ENCODE data around the gene PPM1F.

DNA sequence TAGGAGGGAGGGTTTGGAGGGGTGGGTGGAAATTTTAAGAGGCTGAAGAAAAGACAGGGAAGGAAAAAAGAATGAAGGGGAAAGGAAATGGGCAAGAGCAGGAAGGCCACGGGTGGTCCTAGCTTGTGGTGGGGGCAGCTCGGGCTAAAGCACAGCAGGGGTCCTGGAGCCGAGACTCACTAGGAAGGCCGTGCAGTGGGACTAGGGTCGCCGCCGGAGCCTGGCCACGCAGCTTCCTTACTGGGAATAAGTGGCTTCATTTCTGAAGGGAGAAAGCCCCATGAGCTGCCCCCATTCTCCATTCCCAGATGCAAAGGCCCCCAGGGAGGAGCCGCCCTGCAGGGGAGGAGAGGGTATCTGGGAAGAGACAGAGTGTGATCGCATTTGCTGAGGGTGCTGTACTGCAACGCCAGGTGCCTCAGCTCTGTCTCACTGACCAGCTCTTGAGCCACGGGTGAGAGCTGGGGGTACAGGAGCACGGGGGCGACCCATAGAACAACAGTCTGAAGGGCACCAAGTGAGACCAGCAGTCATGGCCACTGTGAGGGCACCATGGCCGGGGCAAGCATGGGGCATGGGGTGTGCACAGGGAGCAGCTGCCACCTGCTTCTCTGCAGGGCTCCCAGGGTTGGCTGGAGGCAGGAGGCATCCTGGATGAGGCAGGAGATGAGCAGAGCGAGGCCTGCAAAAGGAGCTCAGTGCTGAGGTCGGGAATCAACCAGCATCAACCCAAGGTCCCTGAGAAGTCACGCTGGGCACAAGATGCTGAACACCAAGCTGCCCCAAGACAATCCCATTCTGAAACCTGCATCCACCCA, 18.4 kb upstream of the PPM1F start:
- TF ChIP-seq, protein P1, sequence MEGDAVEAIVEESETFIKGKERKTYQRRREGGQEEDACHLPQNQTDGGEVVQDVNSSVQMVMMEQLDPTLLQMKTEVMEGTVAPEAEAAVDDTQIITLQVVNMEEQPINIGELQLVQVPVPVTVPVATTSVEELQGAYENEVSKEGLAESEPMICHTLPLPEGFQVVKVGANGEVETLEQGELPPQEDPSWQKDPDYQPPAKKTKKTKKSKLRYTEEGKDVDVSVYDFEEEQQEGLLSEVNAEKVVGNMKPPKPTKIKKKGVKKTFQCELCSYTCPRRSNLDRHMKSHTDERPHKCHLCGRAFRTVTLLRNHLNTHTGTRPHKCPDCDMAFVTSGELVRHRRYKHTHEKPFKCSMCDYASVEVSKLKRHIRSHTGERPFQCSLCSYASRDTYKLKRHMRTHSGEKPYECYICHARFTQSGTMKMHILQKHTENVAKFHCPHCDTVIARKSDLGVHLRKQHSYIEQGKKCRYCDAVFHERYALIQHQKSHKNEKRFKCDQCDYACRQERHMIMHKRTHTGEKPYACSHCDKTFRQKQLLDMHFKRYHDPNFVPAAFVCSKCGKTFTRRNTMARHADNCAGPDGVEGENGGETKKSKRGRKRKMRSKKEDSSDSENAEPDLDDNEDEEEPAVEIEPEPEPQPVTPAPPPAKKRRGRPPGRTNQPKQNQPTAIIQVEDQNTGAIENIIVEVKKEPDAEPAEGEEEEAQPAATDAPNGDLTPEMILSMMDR (IDR thresholded peaks at IDR 0.05; ENCODE audit: low read depth, low read length), result no peak
- TF ChIP-seq EZH2phosphoT487 (IDR thresholded peaks at IDR 0.05; ENCODE audit: low read depth), result no peak

Data from OCI-LY3 (cell line).